H9 (cell line): Measurements from ENCODE around the gene NPBWR2. TPM values are rescaled to one million over a fixed set of nuclear protein-coding genes. Genes with fewer than 3 reads are reported as not detected.

Experiments used
- DNase-seq: peaks from one replicate; pipeline ENCODE4 v3.0.0-alpha.2; 2017
- H2AFZ ChIP-seq: one replicate; pipeline ENCODE4 v1.6.1; 2013; ENCODE audit warnings: mild to moderate bottlenecking, low read length, control low read depth, moderate library complexity
- H2AK5ac ChIP-seq: 2 replicates; pipeline ENCODE4 v1.6.1; 2013; ENCODE audit warnings: low read length, control low read depth, mixed read lengths; ENCODE audit not compliant: insufficient read length
- H2BK120ac ChIP-seq: one replicate; pipeline ENCODE4 v1.6.1; 2013; ENCODE audit warnings: low read depth, mild to moderate bottlenecking, low read length, control low read depth, inconsistent platforms; ENCODE audit not compliant: poor library complexity, severe bottlenecking
- H2BK12ac ChIP-seq: 2 replicates; pipeline ENCODE4 v1.6.1; 2013; ENCODE audit warnings: low read length, control low read depth, mixed read lengths, low read depth; ENCODE audit not compliant: insufficient read length
- H2BK15ac ChIP-seq: 2 replicates; pipeline ENCODE4 v1.6.1; 2013; ENCODE audit warnings: low read depth, low read length, control low read depth
- H2BK20ac ChIP-seq: one replicate; pipeline ENCODE4 v1.6.1; 2013; ENCODE audit warnings: low read depth, mild to moderate bottlenecking, low read length, control low read depth, inconsistent platforms; ENCODE audit not compliant: poor library complexity, severe bottlenecking
- H2BK5ac ChIP-seq: 2 replicates; pipeline ENCODE4 v1.6.1; 2013; ENCODE audit warnings: low read length, control low read depth, mixed read lengths; ENCODE audit not compliant: insufficient read length
- H3K14ac ChIP-seq: 2 replicates; pipeline ENCODE4 v1.6.1; 2013; ENCODE audit warnings: low read length, control low read depth; ENCODE audit not compliant: insufficient read depth
- H3K18ac ChIP-seq: 2 replicates; pipeline ENCODE4 v1.6.1; 2013; ENCODE audit warnings: low read depth, mild to moderate bottlenecking, mixed read lengths, low read length, control low read depth; ENCODE audit not compliant: insufficient read length
- H3K23ac ChIP-seq: 2 replicates; pipeline ENCODE4 v1.6.1; 2013; ENCODE audit warnings: low read length, control low read depth, mixed read lengths, low read depth; ENCODE audit not compliant: insufficient read length
- H3K23me2 ChIP-seq: 2 replicates; pipeline ENCODE4 v1.6.1; 2013; ENCODE audit warnings: low read depth, mild to moderate bottlenecking, mixed read lengths, low read length, control low read depth; ENCODE audit not compliant: insufficient read length, poor library complexity, severe bottlenecking
- H3K27ac ChIP-seq: 2 replicates; pipeline ENCODE4 v1.5.1; 2013; ENCODE audit warnings: low read length, control low read depth, mixed read lengths, low read depth; ENCODE audit not compliant: insufficient read length
- H3K27me3 ChIP-seq: 2 replicates; pipeline ENCODE4 v1.6.1; 2013; ENCODE audit warnings: low read length, control low read depth, inconsistent platforms; ENCODE audit not compliant: insufficient read depth
- H3K4ac ChIP-seq: 2 replicates; pipeline ENCODE4 v1.6.1; 2013; ENCODE audit warnings: low read depth, mild to moderate bottlenecking, control low read depth, inconsistent platforms, low read length, moderate library complexity
- H3K4me1 ChIP-seq: 2 replicates; pipeline ENCODE4 v1.6.1; 2013; ENCODE audit warnings: low read length, control low read depth, inconsistent platforms; ENCODE audit not compliant: insufficient read depth
- H3K4me2 ChIP-seq: 2 replicates; pipeline ENCODE4 v1.6.1; 2013; ENCODE audit warnings: low read length, control low read depth, mixed read lengths; ENCODE audit not compliant: insufficient read length, insufficient read depth
- H3K56ac ChIP-seq: 2 replicates; pipeline ENCODE4 v1.6.1; 2013; ENCODE audit warnings: low read depth, mild to moderate bottlenecking, mixed read lengths, low read length, control low read depth; ENCODE audit not compliant: insufficient read length
- H3K79me1 ChIP-seq: 2 replicates; pipeline ENCODE4 v1.6.1; 2013; ENCODE audit warnings: low read depth, mild to moderate bottlenecking, moderate library complexity, low read length, control low read depth, inconsistent platforms; ENCODE audit not compliant: insufficient read depth, poor library complexity, severe bottlenecking
- H3K79me2 ChIP-seq: 2 replicates; pipeline ENCODE4 v1.6.1; 2013; ENCODE audit warnings: low read length, control low read depth, inconsistent platforms; ENCODE audit not compliant: insufficient read depth
- H3K9ac ChIP-seq: 2 replicates; pipeline ENCODE4 v1.6.1; 2013; ENCODE audit warnings: low read length, control low read depth, mixed read lengths; ENCODE audit not compliant: insufficient read length; ENCODE audit errors: extremely low read depth
- H3K9me3 ChIP-seq: one replicate; pipeline ENCODE4 v1.6.1; 2013; ENCODE audit warnings: low read depth, low read length, inconsistent platforms; ENCODE audit not compliant: control insufficient read depth
- H3T11ph ChIP-seq: one replicate; pipeline ENCODE4 v1.6.1; 2013; ENCODE audit warnings: mild to moderate bottlenecking, low read length, control low read depth, inconsistent platforms
- H4K20me1 ChIP-seq: one replicate; pipeline ENCODE4 v1.6.1; 2013; ENCODE audit not compliant: control insufficient read depth, insufficient read length, insufficient read depth
- H4K5ac ChIP-seq: 2 replicates; pipeline ENCODE4 v1.6.1; 2013; ENCODE audit warnings: low read depth, mild to moderate bottlenecking, mixed read lengths, low read length, control low read depth; ENCODE audit not compliant: insufficient read length
- H4K8ac ChIP-seq: replicated peaks from 2 replicates; pipeline ENCODE4 v1.6.1; 2013; ENCODE audit warnings: low read length, control low read depth, mixed read lengths, low read depth; ENCODE audit not compliant: insufficient read length
- H4K91ac ChIP-seq: 2 replicates; pipeline ENCODE4 v1.6.1; 2013; ENCODE audit warnings: low read depth, mild to moderate bottlenecking, moderate library complexity, mixed read lengths, low read length, control low read depth; ENCODE audit not compliant: insufficient read length
- H3K27ac Mint-ChIP-seq, 3 experiments: 2 replicates in 2 of 3; 3 replicates in 1 of 3; pipeline ENCODE4 v1.8.0; 2020 to 2021; ENCODE audit warnings: mixed read lengths in 3 of 3, mild to moderate bottlenecking in 1 of 3, moderate library complexity in 1 of 3
- H3K27me3 Mint-ChIP-seq: 2 replicates; pipeline ENCODE4 v1.8.0; 2021; ENCODE audit warnings: low read depth, mild to moderate bottlenecking, moderate library complexity, mixed read lengths
- H3K36me3 Mint-ChIP-seq, 3 experiments: 2 replicates in 2 of 3; 3 replicates in 1 of 3; pipeline ENCODE4 v1.8.0; 2020 to 2021; ENCODE audit warnings: low read depth in 3 of 3, mixed read lengths in 3 of 3; ENCODE audit not compliant: insufficient read depth in 1 of 3
- H3K4me1 Mint-ChIP-seq, 2 experiments: 2 replicates each; pipeline ENCODE4 v1.8.0; 2020; ENCODE audit warnings: mixed read lengths in 2 of 2
- H3K4me3 Mint-ChIP-seq, 2 experiments: 2 replicates in 1 of 2; 3 replicates in 1 of 2; pipeline ENCODE4 v1.8.0; 2020 to 2021; ENCODE audit warnings: mild to moderate bottlenecking in 2 of 2, mixed read lengths in 2 of 2, moderate library complexity in 1 of 2
- H3K9me3 Mint-ChIP-seq, 2 experiments: 2 replicates in 1 of 2; 3 replicates in 1 of 2; pipeline ENCODE4 v1.8.0; 2020; ENCODE audit warnings: mild to moderate bottlenecking in 2 of 2, mixed read lengths in 2 of 2, moderate library complexity in 1 of 2
- CTCF ChIP-seq: fragments of 200-600 bp; sonication (generic); conservative IDR thresholded peaks from 3 replicates; pipeline ENCODE4 v1.8.0; 2021; ENCODE audit warnings: antibody characterized with exemption, mild to moderate bottlenecking
- WGBS: extraction: QIAGEN DNeasy Blood & Tissue Kit; methylation state at CpG from one replicate; pipeline ENCODE4 v1.1.7; 2013; ENCODE audit warnings: missing lambda C conversion rate, low lambda C conversion rate, mixed read lengths; ENCODE audit not compliant: insufficient read length; ENCODE audit errors: extremely low coverage; 5-methylcytosine and 5-hydroxymethylcytosine counted together
- total RNA-seq: library from RNA; stranded (reverse); gene quantifications from 2 replicates; pipeline ENCODE4 v1.2.1, GENCODE V29; 2021

The NPBWR2 gene
- total RNA-seq, 1 experiment from 2014 or later = not detected

GRCh38 chr20:64103871-64104666 is 3.3 kb downstream of the NPBWR2 start:
- H3K4me3 Mint-ChIP-seq = peak overlapping the region in 1 of 2 experiments; percentile 63; a peak in 2 of 5 replicates
- H3K36me3 Mint-ChIP-seq = no peaks in the 10 kb centered on the region
- no peak overlapping the region for H3K23ac ChIP-seq
- no peak overlapping the region for H2BK12ac ChIP-seq
- H3K4me1 Mint-ChIP-seq = peaks cover 9 to 14% of the 10 kb centered on the region in 2 experiments; a peak in 3 of 4 replicates
- no peak overlapping the region for H3K27ac ChIP-seq
- H3K79me1 ChIP-seq = no peaks in the 10 kb centered on the region
- no peak overlapping the region for H2BK120ac ChIP-seq
- no peak for DNase-seq
- peaks cover 47% of the 10 kb centered on the region for H3K27me3 Mint-ChIP-seq
- H3K4me2 ChIP-seq = no peak overlapping the region
- H3K4ac ChIP-seq = no peak overlapping the region
- no peak overlapping the region for H3K56ac ChIP-seq
- no peak overlapping the region for H3K18ac ChIP-seq
- no peak for TF ChIP-seq CTCF
- no peak overlapping the region for H2BK5ac ChIP-seq
- H4K8ac ChIP-seq = no peak overlapping the region
- H3K9ac ChIP-seq = no peak overlapping the region
- H2BK15ac ChIP-seq = no peak overlapping the region
- H4K20me1 ChIP-seq = no peaks in the 10 kb centered on the region
- H4K91ac ChIP-seq = no peak overlapping the region
- H3K14ac ChIP-seq = no peak overlapping the region
- peaks cover 3% of the 10 kb centered on the region; the same call in 1 of the 2 replicates for H3K27me3 ChIP-seq
- H3K9me3 ChIP-seq = no peaks in the 10 kb centered on the region
- WGBS = no CpG with 5 or more reads among the region's 20 CpGs
- H3K9me3 Mint-ChIP-seq = no peaks in the 10 kb centered on the region
- no peak overlapping the region for H3T11ph ChIP-seq
- H3K79me2 ChIP-seq = no peaks in the 10 kb centered on the region
- no peak overlapping the region for H2AFZ ChIP-seq
- H4K5ac ChIP-seq = no peak overlapping the region
- no peak overlapping the region for H2AK5ac ChIP-seq
- H3K27ac Mint-ChIP-seq = peak overlapping the region in 1 of 3 experiments; percentile 30; a peak in 1 of 7 replicates
- no peaks in the 10 kb centered on the region for H3K4me1 ChIP-seq
- H2BK20ac ChIP-seq = no peak overlapping the region
- no peaks in the 10 kb centered on the region for H3K23me2 ChIP-seq
